NCI-H1105 treated with DMSO at 0.1 percent for 48 hours (cell line): ENCODE results near the gene XPNPEP2.
"Not testable (repeated sequence)": the region's sequence is repeated elsewhere in the genome, so short reads cannot be mapped to it uniquely, and the experiment has no call there.

Experiments
- DNase-seq: peaks from one replicate; lab custom pipeline; 2025; lab: John Stamatoyannopoulos, UW

The XPNPEP2 gene

DNA sequence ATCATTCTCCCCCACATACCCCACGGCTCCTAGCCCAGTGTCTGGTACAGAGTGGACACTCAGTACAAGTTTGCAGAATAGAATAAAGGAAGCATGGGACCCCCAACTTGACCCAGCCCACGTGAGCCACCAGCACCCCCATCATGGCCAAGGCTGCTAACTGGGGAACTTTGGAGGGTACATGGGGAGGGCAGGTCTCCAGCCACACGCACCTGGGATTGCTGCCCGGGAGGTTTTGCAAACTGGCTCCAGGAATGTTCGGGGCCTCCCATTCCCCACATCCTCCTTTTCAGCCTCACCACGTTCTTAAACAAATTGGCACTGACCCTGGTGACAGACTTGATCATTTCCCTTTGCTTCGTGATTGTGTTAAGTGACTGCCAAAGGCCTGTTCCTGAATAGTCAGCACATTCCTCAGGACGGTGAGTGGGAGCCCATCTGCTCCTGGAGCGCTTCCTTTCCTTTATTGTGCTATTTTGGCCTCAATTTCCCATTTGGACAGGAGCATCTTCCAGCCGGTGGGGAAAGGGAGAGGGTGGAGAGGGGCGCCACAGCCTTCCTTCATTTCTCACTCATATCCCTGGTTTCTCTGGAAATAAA, 18.7 kb upstream of the XPNPEP2 start:
- DNase-seq: no peak

DNA sequence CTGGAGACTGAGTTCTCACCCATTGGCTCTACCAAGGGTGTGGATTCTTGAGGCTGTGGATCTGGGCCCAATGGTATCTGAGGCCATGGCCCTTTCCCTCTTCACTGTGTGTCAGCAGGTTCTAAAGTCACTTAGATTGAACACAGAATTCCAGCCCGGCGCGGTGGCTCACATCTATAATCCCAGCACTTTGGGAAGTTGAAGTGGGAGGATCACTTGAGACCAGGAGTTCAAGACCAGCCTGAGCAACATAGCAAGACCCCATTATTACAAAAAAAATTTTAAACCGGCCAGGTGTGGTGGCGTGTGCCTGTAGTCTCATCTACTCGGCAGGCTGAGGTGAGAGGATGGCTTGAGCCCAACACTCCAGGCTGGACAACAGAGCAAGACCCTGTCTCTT, 18.0 kb upstream of the XPNPEP2 start:
- DNase-seq: no peak

DNA sequence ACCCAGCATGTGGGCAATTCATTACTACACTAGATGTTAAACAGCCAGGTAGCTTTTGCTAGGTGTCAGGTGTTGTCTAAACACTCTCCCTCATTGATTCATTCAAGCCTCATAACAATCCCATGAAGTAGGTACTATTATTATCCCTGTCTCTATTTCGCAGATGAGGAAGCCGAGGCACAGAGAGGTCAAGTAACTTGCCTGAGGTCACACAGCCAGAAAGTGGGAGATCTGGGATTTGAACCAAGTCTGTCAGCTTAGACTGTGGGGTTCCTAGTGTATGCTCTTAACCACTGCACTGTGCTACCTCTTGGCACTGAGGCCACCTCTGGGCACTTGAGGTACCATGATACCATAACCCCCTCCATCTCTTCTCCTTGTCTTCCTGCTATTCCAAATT, 17.4 kb upstream of the XPNPEP2 start:
- DNase-seq: no peak

DNA sequence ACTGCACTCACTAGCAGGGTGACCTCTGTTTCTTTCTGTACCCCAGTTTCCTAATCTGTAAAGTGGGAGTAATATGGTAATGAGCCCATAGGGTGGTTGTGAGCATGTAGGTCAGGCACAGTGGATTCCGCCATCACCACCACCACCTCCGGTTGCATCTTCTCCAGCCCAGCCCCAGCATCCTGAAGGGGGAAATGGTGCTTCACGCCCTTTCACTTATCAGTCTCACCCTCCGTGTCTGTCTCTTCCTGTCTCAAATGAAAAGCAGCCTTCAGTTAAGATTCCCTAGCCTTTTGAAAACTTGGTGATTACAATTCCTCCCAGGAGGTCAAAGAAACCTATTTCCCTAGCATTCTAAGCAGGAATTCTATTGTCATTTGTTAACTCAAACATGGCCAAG, 16.9 kb upstream of the XPNPEP2 start:
- DNase-seq: no peak

DNA sequence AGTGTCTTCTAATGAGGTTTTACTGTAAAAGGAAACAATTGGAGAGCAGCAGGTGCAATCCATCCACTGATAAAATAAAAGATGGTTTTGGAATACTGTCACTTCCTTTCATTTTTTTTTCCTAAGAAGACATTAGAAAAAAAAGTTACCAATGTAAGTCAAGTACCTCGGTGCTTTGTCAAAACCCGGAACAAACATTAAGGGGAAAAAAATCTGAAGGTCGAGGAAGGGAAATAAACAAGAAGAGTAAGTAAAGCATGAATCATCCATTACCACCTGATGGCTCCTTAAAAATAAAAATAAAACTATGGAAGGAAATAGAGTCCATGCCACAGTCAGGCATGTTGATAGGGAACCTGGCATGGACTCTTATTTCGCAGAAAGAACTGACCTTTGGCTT, 15.3 kb upstream of the XPNPEP2 start:
- DNase-seq: no peak

DNA sequence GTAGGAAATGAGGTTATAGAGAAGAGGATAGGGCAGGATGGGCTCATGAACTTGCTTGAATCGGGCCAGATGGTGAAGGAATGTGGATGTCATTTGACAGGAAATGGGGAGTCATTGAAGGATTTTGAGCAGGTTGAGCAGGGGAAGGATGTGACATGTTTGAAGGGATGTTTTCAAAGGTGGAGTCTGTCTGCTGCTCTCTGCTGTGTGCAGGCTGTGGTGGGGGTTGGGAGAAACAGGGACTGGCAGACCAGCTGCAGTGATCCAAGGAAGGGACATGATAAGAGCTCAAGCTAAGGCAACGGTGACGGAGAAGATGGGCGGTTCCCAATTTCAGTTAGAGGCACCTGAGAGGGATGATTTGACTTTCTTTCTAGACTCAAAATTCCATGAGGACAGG, 14.0 kb upstream of the XPNPEP2 start:
- DNase-seq: no peak

DNA sequence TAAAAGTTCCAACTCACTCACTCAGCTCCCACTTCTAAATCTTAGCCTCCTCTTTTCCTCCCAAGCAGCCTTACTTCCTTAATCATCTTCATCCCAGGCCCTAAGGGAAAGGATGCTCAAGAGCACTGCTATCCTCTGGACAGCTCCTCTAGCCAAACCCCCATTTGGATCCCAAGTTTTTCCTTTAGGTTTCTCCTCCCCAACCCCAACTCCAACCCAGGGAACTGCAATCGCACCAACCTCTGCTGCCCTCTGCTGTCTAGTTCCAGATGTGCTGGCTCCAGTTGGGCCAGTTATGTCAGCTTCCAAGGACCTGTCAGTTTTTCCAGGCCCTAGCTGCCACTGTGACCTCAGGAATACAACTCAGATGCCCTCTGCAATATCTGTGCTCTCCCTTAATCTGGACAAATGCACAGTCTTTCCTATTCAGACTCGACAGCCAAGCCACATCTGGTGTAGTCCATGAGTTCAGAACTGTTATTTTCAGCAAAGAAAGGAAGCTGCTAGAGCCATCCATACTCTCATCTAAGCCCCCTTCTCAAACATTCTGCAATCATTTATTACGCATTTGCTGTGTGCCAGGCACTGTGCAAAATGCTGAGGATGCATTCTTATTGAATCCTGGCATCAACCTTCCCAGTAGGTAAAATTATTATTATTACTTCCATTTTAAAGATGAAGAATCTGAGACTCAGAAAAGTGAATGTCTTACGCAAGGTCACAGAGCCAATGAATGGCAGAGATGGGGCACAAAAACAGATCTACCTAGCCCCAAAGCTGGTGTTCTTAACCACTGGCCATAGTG, 12.3 kb upstream of the XPNPEP2 start:
- peak; percentile 46 for DNase-seq

DNA sequence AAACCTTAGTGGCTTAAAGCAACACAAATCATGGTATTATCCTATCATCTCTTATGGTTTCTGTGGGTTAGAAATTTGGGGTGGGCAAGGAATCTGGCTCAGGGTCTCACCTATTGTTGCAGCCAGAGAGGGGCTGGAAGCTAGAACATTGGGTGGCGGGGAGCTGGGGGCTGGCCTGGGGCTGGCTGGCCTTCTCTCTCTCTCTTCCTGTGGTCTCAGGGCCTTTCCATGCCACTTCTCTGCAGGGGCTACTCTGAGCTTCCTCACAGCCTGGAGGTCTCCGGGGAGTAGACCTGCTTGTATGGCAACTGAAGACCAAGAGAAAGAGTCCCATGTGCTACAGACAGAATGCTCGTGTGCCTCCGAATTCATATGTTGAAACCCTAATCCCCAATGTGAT, 10.7 kb upstream of the XPNPEP2 start:
- no peak for DNase-seq

DNA sequence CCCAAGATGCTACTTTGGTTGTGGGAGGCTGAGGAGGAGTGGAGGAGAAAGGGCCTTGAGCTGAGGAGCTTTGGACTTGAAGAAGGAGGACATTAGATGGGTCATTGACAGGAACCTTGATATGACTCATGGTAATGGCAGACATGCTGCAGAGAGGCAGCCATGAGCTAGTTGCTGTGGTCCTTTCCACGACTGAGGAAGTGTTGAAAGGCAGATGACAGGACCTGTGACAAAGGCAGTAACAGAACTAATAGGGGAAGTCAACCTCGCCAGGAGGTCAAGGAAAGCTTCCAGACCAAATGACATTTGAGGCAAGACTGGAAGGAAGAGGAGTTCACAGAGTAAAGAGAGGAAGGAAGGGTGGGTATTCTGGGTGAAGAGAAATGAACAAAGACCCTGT, 7.6 kb upstream of the XPNPEP2 start:
- DNase-seq: no peak

DNA sequence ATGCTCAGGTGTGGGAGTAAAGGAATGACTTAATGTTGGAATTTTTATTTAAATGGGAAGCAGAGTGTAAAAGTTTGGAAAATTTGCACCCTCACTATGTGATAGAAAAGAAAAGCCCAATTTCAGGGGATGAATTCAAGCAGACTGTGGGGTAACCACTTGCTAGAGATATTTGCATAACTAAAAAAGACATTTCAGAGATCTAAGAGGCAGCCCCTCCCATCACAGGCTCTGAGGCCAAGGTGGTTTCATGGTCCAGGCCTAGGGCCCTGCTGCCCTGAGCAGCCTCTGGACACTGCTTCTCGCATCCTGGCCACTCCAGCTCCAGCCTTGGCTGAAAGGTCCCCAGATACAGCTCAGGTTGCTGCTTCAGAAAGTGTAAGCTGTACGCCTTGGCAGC, 5.9 kb upstream of the XPNPEP2 start:
- no peak for DNase-seq

DNA sequence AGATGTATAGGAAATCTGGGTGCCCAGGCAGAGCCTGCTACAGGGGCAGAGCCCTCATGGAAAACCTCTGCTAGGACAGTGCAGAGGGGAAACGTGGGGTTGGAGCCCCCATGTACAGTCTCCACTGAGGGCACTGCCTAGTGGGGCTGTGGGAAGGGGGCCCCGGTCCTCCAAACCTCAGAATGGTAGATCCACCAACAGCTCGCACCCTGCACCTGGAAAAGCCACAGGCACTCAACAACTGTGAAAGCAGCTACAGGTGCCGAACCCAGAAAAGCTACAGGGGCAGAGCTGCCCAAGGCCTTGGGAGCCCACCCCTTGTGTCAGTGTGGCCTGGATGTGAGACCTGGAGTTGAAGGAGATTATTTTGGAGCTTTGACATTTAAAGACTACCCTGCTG, 5.4 kb upstream of the XPNPEP2 start:
- DNase-seq: no peak

DNA sequence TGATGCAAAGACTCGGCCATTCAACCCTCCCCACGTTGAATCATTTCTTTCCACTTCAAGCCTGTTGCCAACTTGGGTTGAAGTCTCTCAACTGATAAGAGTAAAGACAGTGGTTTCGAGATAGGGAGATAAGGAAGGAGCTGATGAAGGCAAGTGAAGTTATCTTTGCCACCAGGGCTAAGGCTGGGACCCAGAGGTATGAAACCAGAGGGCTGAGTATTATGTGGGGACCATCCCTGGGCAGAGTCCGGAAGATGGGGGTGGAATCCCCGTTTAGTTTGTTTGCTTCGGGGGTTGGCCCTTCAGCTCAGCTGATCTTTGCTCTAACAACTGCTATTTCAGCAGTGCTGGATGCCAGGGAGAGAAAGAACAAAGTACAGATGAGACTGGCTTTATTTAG, 2.3 kb upstream of the XPNPEP2 start:
- DNase-seq: no peak

DNA sequence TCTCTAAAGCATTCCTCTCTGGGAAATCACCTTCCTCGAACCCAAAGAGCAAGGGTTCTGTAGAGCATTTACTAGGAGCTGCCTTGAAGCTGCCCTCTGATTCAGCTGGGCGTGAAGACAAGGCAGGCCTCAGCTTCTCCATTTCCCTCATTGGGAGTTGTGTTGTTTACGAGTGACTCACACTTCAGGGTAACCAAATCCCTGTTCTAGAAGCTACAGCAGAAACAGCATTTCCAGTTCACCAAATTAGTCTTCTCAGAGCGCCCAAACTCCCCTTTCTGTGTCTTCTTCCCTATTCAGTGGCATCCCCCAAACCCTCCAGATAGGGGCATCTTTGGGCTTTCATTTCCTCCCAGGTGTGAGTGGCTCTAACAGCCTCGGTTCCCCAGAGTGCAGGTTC, 863 bp upstream of the XPNPEP2 start:
- no peak for DNase-seq

DNA sequence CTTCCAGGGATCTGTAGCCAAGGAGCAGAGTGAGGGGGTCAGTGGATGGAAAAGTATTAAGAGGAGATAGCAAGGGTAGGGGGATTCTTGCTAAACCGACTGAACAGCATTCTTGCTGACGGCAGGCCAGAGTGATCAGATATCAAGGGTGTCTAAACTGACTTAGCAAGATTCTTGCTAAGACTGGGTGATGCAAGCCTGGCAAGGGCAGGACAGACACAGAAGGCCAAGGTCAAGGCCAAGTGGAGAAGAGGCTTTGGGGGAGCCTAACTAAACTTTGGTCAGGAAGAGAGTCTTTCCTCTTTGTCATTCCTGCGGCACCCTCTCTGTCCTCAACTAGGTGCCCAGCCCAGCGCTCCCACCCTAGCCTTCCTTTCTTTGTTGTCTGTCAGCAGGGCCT, 799 bp downstream of the XPNPEP2 start:
- no peak for DNase-seq

DNA sequence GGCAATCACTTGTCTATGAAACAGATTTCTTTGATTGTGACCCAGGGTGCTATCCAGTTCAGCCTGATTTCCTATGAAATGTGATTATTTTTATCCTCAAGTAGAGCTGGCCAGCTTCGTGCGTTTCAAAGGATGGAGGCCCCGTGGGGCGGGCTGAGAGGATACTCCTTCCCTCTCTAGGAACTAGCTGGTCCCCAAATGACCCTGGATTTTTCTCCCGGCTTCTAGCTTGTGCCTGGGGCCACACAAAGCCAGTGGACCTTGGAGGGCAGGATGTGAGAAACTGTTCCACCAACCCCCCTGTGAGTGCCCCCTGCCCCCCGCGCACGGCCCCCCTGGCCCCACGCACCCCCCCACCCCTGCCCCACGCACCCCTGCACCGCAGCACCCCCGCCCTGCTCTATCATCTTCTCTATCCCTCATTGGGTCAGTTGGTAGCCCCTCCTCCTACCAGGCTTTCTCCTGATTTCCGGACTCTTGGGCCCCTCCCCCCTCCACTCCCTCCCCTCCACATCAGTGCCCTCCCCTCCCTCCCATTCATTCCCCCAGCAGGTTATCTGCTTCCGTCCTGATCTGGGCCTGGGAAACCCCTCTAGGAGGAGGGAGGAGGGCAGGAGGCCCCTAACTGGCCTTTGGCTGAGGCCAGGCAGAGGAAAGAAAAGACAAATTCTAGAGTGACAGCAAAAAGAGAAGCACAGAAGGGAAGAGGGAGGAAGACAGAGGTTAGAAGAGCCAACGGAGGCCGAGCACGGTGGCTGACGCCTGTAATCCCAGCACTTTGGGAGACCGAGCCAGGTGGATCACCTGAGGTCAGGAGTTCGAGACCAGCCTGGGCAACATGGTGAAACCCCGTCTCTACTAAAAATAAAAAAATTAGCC, 3.3 kb downstream of the XPNPEP2 start:
- DNase-seq: no peak

DNA sequence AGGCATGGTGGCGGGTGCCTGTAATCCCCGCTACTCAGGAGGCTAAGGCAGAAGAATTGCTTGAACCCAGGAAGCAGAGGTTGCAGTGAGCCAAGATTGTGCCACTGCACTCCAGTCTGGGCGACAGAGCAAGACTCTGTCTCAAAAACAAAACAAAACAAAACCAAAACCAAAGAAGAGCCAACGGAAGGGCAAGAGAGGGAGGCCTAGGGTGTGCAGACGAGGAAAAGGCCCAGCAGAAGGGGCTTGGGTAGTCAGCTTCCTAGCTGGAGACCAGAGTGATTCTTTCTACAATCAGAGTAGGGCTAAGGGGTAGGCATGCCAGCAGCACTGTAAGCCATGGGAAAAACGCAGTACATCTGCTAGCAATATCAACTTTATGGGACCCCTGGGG, 4.0 kb downstream of the XPNPEP2 start:
- DNase-seq: not testable (repeated sequence)

DNA sequence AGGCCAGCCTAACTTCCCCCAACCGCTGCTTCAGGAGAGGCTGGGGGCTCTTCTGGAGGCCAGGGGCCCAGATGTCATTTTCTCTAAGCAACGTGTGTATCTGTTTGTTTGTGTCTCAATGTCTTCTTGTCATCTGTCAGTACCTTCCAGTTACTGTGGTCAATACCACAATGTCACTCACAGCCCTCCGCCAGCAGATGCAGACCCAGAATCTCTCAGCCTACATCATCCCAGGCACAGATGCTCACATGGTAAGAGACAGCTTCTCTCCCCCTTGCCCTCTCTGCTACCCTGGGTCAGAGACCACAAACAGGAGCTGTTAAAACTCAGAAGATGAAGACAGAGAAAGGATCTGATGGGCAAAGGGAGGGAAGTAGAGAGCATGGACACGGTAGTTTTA, 5.0 kb downstream of the XPNPEP2 start:
- no peak for DNase-seq

DNA sequence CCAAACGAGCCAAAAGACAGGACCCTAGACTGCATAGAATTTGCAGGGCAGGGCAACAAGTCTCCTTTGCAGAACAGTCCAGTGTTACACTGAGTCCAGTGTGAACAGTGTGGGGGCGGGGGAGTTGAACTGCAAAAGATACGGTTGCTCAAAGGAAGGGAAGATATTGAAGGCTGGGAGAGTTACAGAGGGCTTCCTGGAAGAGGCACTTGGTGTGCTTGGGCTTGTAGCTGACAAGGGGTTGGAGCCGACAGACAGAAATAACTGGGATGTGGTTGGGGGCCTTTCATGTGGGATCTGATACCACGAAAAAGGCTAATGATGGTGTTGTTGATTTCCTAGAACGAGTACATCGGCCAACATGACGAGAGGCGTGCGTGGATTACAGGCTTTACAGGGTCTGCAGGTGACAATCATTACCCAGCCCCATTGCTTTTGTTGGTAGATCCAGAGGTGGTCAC, 6.1 kb downstream of the XPNPEP2 start:
- no peak for DNase-seq

DNA sequence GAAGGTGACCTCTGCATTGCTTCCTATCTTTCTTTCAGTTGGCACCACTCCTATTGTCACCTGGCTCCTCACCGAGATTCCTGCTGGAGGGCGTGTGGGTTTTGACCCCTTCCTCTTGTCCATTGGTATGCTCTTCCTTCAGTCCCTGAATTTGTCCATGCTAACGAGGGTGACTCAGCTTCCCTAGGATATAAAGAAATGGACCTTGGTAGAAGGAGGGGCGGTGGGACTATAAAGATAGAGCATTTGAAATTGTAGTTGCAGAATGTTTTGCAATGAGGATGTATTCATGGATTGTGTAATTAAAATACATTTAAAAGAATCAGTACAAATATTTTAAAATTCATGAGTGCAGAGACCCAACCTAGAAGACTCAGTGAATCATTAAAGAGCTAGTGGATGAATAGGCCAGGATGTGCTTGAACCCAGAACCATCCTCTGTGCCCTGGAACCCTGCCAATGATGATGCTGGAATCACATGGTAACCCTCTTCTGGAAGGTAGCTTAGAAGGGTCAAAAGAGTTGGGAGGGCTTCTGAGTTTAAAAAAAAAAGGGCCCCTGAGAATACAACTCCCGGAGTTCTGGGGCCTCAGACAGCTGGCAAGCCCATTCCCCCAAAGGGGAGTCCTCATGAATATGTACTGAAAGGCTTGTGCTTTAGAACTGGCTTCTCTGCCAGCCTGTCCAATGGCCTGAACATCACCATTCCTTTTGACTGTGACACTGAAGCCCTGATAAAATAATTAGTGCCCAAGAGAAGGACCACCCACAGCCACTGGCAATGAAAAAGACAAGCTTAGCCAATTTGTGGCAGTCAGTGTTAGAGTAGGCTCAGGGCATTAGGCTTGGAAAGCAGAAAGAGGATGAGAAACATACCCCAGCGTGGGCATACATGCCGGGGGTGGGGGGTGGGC, 8.0 kb downstream of the XPNPEP2 start:
- DNase-seq: no peak

DNA sequence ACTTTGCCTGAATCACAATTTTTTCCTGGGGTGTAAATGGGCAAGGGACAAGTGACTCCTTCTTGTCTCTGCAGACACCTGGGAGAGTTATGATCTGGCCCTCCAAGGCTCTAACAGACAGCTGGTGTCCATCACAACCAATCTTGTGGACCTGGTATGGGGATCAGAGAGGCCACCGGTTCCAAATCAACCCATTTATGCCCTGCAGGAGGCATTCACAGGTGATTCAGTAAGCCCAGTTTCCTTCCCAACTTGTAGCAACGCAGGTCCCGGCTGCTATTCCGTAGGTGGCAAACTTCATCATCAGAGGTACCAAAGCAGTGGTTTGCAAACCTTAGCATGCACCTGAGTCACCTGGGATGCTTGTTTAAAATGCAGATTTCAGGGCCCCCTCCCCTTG, 8.8 kb downstream of the XPNPEP2 start:
- no peak for DNase-seq

DNA sequence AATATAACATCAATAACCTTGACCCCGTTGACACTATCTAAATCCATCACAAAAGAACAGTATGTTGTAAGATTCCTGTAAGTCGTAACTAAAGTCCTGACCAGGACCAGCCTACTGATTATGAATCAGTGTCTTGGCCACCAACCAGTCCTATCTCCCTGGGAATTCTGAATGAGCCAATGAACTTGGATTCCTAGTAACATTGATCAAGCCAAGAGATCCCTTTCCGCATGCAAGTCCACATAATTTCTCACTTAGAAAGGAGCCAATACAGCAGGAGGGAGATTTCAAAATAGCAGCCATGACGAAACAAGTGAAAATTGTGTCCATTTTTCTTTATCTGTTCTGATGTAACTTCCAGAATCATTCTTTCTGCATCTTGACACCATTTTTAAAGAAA, 9.5 kb downstream of the XPNPEP2 start:
- no peak for DNase-seq

DNA sequence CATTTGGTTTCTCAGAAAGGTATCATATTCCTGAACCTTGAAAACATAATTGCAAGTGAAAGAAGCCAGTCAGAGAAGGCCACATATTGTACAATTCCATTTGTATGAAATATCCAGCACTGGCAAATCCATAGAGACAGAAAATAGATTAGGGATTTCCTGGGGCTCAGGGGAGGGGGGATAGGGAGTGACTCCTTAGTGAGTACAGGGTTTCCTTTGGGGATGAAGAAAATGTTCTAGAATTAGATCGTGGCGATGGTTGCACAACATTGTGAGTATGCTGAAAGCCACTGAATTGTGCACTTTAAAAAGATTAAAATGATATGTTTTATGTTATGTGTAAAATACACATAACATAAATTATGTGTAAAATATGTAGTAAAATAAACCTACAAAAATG, 10.3 kb downstream of the XPNPEP2 start:
- no peak for DNase-seq
